K562 (cell line): ENCODE data around the gene ENDOD1. TPM values are rescaled to one million over a fixed set of nuclear protein-coding genes. Genes with fewer than 3 reads are reported as not detected.

Experiments
- DPF2 ChIP-seq: fragments of 450-650 bp; IDR thresholded peaks from 2 replicates; pipeline ENCODE4 v1.6.1; 2016
- ELF2 ChIP-seq: fragments of 250-450 bp; sonication (Bioruptor Pico); IDR thresholded peaks from 2 replicates; pipeline ENCODE4 v1.5.0; 2021; ENCODE audit warnings: mild to moderate bottlenecking
- FOXK1 ChIP-seq: sonication (generic); formaldehyde crosslinking; IDR thresholded peaks from 2 replicates; pipeline ENCODE4 v1.8.0; 2022; ENCODE audit warnings: missing genetic modification reagents, mild to moderate bottlenecking, borderline replicate concordance
- HNRNPLL ChIP-seq: fragments of 200-400 bp; formaldehyde crosslinking; IDR thresholded peaks from 2 replicates; pipeline ENCODE4 v1.6.1; 2017; ENCODE audit warnings: low read length, low read depth, mild to moderate bottlenecking; ENCODE audit not compliant: poor library complexity, severe bottlenecking
- JUN ChIP-seq, 2 experiments: sonication (generic) in 1 of 2; formaldehyde crosslinking in 1 of 2; IDR thresholded peaks; 2 replicates each; pipeline versions ENCODE4 v1.6.1 to v1.8.0; 2012 to 2022; ENCODE audit warnings: borderline replicate concordance in 2 of 2, mild to moderate bottlenecking in 2 of 2, improper control_type of control experiment in 1 of 2, low read depth in 1 of 2, low read length in 1 of 2, missing genetic modification reagents in 1 of 2
- L3MBTL2 ChIP-seq: fragments of 450-650 bp; IDR thresholded peaks from 2 replicates; pipeline ENCODE4 v1.6.1; 2016; ENCODE audit warnings: mild to moderate bottlenecking, moderate library complexity
- MBD2 ChIP-seq: sonication (generic); IDR thresholded peaks from 2 replicates; pipeline ENCODE4 v1.6.1; 2016; ENCODE audit warnings: low read depth, borderline replicate concordance
- MTA1 ChIP-seq: fragments of 450-650 bp; IDR thresholded peaks from 2 replicates; pipeline ENCODE4 v1.6.1; 2017; ENCODE audit warnings: borderline replicate concordance
- NBN ChIP-seq: fragments of 450-650 bp; IDR thresholded peaks from 2 replicates; pipeline ENCODE4 v1.6.1; 2016; ENCODE audit warnings: low read depth, mild to moderate bottlenecking
- NEUROD1 ChIP-seq: fragments of 150-350 bp; IDR thresholded peaks from 2 replicates; pipeline ENCODE4 v1.6.1; 2014; ENCODE audit warnings: borderline replicate concordance, low read length, low read depth; ENCODE audit not compliant: partially characterized antibody
- NFIC ChIP-seq: fragments of 450-650 bp; IDR thresholded peaks from 2 replicates; pipeline ENCODE4 v1.6.1; 2017; ENCODE audit warnings: mild to moderate bottlenecking, inconsistent platforms
- NR1H2 ChIP-seq: sonication (generic); formaldehyde crosslinking; IDR thresholded peaks from 2 replicates; pipeline ENCODE4 v1.4.0; 2020; ENCODE audit warnings: mild to moderate bottlenecking, missing genetic modification reagents
- PHF21A ChIP-seq: fragments of 450-650 bp; IDR thresholded peaks from 2 replicates; pipeline ENCODE4 v1.6.1; 2017; ENCODE audit warnings: low read depth, borderline replicate concordance
- RBFOX2 ChIP-seq: fragments of 200-400 bp; formaldehyde crosslinking; IDR thresholded peaks from 2 replicates; pipeline ENCODE4 v1.6.1; 2017; ENCODE audit warnings: low read depth, mild to moderate bottlenecking, low read length, moderate library complexity
- RFX7 ChIP-seq: fragments of 250-450 bp; sonication (Bioruptor Pico); IDR thresholded peaks from 2 replicates; pipeline ENCODE4 v1.5.1; 2021; ENCODE audit warnings: mild to moderate bottlenecking
- RUNX1 ChIP-seq: sonication (generic); IDR thresholded peaks from 2 replicates; pipeline ENCODE4 v1.6.1; 2016; ENCODE audit warnings: antibody characterized with exemption, low read depth
- STAT5A ChIP-seq: IDR thresholded peaks from 2 replicates; pipeline ENCODE4 v1.6.1; 2012; ENCODE audit warnings: low read length, inconsistent platforms, borderline replicate concordance
- TCF7L2 ChIP-seq: fragments of 150-350 bp; IDR thresholded peaks from 2 replicates; pipeline ENCODE4 v1.6.1; 2016; ENCODE audit warnings: low read depth, mild to moderate bottlenecking, low read length, moderate library complexity
- ZBED1 ChIP-seq: IDR thresholded peaks from 2 replicates; pipeline ENCODE4 v1.6.1; 2014
- ZEB2 ChIP-seq: fragments of 450-650 bp; IDR thresholded peaks from 2 replicates; pipeline ENCODE4 v1.6.1; 2016
- ZFP36 ChIP-seq: fragments of 150-350 bp; IDR thresholded peaks from 2 replicates; pipeline ENCODE4 v1.6.1; 2018; ENCODE audit warnings: low read length, low read depth; ENCODE audit not compliant: partially characterized antibody
- ZFP91 ChIP-seq: sonication (generic); formaldehyde crosslinking; IDR thresholded peaks from 2 replicates; pipeline ENCODE4 v1.8.0; 2022; ENCODE audit warnings: mild to moderate bottlenecking, missing genetic modification reagents
- ZNF766 ChIP-seq: fragments of 200-800 bp; sonication (Bioruptor generic); conservative IDR thresholded peaks from 2 replicates; pipeline ENCODE4 v1.6.1; 2016; ENCODE audit warnings: missing genetic modification characterization, missing compliant biosample characterization
- polyA plus RNA-seq, 8 experiments: library from polyadenylated mRNA; depleted of rRNA in 4 of 8; stranded (reverse) in 5 of 8; unstranded in 3 of 8; fragments of >200 nt; fragmentation: Nextera tagmentation in 2 of 8; fragmentation: Illumina TruSeq in 1 of 8; extraction: Ambion mirVana in 2 of 8; extraction: Trizol in 1 of 8; gene quantifications; 2 replicates each; pipeline versions ENCODE4 v1.2.1 to v1.2.3, GENCODE V29; 2011 to 2014; ENCODE audit warnings: inconsistent platforms in 1 of 8, missing spikeins in 1 of 8
- total RNA-seq, 7 experiments: library from RNA; depleted of rRNA in 6 of 7; stranded (reverse); fragments of >200 nt in 6 of 7; fragmentation: Illumina TruSeq in 2 of 7; extraction: Trizol in 2 of 7; gene quantifications; 2 replicates each; pipeline versions ENCODE4 v1.2.1 to v1.2.3, GENCODE V29; 2011 to 2021; ENCODE audit warnings: low replicate concordance in 1 of 7
- TF ChIP-seq, protein P1 (sequence below), 2 experiments: fragments of 150-350 bp in 1 of 2; IDR thresholded peaks; 2 replicates each; pipeline ENCODE4 v1.6.1; 2012 to 2016; ENCODE audit warnings: low read depth in 2 of 2, low read length in 2 of 2, mild to moderate bottlenecking in 1 of 2, moderate library complexity in 1 of 2
- TF ChIP-seq, protein P2 (sequence below): sonication (generic); formaldehyde crosslinking; IDR thresholded peaks from 2 replicates; pipeline ENCODE4 v1.8.0; 2022; ENCODE audit warnings: mild to moderate bottlenecking, missing genetic modification reagents

Gene ENDOD1
- total and polyA plus RNA-seq, 9 of the 15 experiments (the other 6 are each of a cell fraction or from before 2014, with no cell fraction given) = 4.2 to 11.8 (median 9.3) TPM

- TF ChIP-seq PHF21A = no peak
- peak; percentile 99 for TF ChIP-seq DPF2
- peak; percentile 98 for TF ChIP-seq JUN (IDR thresholded peaks at IDR 0.05; ENCODE audit: borderline replicate concordance, low read depth, low read length)
- no peak; the same call in 1 of the 2 replicates for TF ChIP-seq JUN (CRISPR knock-in tag; IDR thresholded peaks at IDR 0.05; ENCODE audit: borderline replicate concordance)
- peak; percentile 86 for TF ChIP-seq NFIC
- TF ChIP-seq ZEB2 = peak; percentile 77
- no peak for TF ChIP-seq TCF7L2
- TF ChIP-seq ZNF766 (CRISPR knock-in tag) = peak; percentile 77; the same call in 1 of the 2 replicates
- TF ChIP-seq, protein P1, sequence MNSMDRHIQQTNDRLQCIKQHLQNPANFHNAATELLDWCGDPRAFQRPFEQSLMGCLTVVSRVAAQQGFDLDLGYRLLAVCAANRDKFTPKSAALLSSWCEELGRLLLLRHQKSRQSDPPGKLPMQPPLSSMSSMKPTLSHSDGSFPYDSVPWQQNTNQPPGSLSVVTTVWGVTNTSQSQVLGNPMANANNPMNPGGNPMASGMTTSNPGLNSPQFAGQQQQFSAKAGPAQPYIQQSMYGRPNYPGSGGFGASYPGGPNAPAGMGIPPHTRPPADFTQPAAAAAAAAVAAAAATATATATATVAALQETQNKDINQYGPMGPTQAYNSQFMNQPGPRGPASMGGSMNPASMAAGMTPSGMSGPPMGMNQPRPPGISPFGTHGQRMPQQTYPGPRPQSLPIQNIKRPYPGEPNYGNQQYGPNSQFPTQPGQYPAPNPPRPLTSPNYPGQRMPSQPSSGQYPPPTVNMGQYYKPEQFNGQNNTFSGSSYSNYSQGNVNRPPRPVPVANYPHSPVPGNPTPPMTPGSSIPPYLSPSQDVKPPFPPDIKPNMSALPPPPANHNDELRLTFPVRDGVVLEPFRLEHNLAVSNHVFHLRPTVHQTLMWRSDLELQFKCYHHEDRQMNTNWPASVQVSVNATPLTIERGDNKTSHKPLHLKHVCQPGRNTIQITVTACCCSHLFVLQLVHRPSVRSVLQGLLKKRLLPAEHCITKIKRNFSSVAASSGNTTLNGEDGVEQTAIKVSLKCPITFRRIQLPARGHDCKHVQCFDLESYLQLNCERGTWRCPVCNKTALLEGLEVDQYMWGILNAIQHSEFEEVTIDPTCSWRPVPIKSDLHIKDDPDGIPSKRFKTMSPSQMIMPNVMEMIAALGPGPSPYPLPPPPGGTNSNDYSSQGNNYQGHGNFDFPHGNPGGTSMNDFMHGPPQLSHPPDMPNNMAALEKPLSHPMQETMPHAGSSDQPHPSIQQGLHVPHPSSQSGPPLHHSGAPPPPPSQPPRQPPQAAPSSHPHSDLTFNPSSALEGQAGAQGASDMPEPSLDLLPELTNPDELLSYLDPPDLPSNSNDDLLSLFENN (IDR thresholded peaks at IDR 0.05; ENCODE audit: low read depth in 2 of 2, low read length in 2 of 2) = peak in 1 of 2 experiments; percentile 82; a peak in 2 of 4 replicates
- no peak for TF ChIP-seq RFX7
- no peak for TF ChIP-seq ZFP36
- TF ChIP-seq ZFP91 (CRISPR knock-in tag) = 0 out of 2 replicates have a peak, but pooled peaks have one; percentile 65
- TF ChIP-seq MBD2 = peak; percentile 67
- peak; percentile 83 for TF ChIP-seq ZBED1
- TF ChIP-seq, protein P2, sequence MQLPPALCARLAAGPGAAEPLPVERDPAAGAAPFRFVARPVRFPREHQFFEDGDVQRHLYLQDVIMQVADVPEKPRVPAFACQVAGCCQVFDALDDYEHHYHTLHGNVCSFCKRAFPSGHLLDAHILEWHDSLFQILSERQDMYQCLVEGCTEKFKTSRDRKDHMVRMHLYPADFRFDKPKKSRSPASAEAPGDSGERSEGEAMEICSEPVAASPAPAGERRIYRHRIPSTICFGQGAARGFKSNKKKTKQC (CRISPR knock-in tag) = no peak
- TF ChIP-seq NEUROD1 = peak; percentile 76
- TF ChIP-seq STAT5A = peak; percentile 88
- TF ChIP-seq MTA1 = peak; percentile 54; the same call in 1 of the 2 replicates
- no peak for TF ChIP-seq FOXK1 (CRISPR knock-in tag)
- TF ChIP-seq L3MBTL2 = peak; percentile 50; the same call in 1 of the 2 replicates
- TF ChIP-seq NR1H2 (CRISPR knock-in tag) = no peak
- peak; percentile 60 for TF ChIP-seq HNRNPLL
- TF ChIP-seq NBN = peak; percentile 76; the same call in 1 of the 2 replicates
- 0 out of 2 replicates have a peak, but pooled peaks have one; percentile 64 for TF ChIP-seq RUNX1
- TF ChIP-seq RBFOX2 = no peak
- TF ChIP-seq ELF2 (CRISPR knock-in tag) = no peak
These were observed 57.8 kb downstream of the ENDOD1 start (continued) for GRCh38 chr11:95147364-95147905.
